ENCODE results near the gene RASIP1.

Gene RASIP1

DNA sequence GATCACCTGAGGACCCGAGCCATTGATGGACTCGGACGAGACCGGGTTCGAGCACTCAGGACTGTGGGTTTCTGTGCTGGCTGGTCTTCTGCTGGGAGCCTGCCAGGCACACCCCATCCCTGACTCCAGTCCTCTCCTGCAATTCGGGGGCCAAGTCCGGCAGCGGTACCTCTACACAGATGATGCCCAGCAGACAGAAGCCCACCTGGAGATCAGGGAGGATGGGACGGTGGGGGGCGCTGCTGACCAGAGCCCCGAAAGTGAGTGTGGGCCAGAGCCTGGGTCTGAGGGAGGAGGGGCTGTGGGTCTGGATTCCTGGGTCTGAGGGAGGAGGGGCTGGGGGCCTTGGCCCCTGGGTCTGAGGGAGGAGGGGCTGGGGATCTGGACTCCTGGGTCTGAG, 15.8 kb upstream of the RASIP1 start:
- DNase-seq (ENCODE audit: low read depth), result no peak

DNA sequence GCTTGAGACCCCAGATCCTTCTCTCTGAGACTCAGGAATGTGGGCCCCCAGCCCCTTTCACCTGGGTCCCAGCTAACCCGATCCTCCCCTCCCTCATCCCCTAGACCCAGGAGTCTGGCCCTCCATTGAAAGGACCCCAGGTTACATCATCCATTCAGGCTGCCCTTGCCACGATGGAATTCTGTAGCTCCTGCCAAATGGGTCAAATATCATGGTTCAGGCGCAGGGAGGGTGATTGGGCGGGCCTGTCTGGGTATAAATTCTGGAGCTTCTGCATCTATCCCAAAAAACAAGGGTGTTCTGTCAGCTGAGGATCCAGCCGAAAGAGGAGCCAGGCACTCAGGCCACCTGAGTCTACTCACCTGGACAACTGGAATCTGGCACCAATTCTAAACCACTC, 15.4 kb upstream of the RASIP1 start:
- no peak for DNase-seq (ENCODE audit: low read depth)

DNA sequence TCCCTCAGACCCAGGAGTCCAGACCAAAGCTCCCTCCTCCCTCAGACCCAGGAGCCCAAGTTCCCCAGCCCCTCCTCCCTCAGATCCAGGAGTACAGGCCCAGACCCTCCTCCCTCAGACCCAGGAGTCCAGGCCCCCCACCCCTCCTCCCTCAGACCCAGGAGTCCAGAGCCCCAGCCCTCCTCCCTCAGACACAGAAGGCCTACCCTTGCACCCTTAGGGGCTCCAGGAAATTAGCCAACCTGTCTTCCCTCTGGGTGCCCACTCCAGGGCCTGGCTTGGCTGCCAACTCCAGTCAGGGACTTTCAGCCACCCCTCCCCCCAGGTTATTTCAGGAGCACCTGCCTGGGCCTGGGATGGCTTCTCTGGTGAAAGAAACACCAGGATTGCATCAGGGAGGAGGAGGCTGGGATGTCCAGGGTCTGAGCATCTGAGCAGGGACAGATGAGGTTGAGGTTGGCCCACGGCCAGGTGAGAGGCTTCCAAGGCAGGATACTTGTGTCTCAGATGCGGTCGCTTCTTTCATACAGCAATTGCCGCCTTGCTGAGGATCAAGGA, 14.8 kb upstream of the RASIP1 start, which contains the start of gene FGF21:
FGF21 (plus strand) TSS at position 441 of the 558 bp plus-strand sequence. CDS start 713 bp downstream, outside the sequence.
- no peak for DNase-seq (ENCODE audit: low read depth)

DNA sequence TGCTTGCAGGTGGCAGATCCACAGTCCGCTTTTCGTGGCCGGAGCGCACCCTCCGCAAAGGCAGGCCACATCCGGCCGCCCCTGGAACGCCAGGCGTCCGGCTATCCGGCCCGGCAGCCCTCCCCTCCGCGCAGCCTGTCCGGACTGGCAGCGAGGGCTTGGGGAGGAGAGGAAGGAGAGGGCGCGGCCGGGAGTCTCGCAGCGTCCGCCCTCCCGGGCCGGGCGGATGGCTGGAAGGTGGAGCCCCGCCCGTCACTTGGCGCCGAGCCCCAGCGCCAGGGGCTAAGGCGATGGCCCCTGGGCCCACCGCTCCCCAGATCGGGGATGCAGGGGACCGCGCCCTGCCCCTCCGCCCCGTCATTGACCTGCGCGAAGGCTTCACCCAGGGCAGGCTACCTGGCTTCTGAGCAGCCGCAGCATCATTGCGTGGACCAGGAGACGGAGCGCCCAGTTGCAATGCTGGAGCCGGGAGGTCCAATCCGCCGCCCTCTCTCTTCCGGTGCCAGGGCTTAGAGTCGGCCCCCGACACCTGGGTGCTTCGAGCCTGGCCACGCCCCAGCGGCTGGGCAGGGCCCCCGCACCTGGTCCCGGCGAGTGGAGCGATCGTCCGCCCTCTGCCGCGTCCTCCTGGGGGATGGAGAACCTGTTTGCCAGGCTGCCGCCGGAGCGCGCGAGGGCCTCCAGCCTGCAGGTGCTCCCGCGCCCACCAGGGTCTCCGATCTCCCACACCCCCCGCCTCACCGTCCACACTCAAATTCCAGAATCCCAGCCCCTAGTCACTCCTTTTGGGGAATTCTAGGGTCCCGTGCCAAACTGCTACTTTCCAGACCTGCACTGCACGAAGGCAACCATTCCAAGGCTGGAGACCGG, 12.3 kb upstream of the RASIP1 start, which contains the start of gene FUT1:
FUT1 (minus strand) TSS at position 146 of the 870 bp plus-strand sequence. CDS start 1,360 bp downstream, outside the sequence.
- DNase-seq (ENCODE audit: low read depth), result no peak

DNA sequence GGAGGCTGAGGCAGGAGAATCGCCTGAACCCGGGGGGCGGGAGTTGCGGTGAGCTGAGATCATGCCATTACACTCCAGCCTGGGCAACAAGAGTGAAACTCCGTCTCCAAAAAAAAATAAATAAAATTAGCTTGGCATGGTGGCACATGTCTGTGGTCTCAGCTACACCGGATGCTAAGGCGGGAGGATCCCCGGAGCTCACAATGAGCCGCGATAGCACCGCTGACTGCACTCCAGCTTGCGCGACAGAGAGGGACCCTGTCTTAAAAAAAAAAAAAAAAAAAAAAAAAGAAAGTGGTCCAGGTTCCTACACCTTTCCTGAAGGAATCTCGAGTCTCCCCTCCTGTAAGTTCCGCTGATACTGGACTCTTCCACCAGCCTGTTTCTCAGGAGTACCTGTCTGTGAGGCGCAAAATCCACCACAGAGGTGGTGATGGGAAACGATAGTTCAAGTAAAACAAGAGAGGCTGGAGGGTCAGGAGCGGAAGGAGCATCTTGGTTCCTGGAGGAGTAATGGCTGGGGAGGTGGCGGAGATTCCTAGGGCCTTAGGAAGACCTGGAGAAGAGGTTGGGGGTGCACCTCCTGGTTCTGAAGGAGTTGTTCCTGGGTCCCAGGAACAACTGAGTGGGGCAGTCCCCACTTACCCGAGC, 11.6 kb upstream of the RASIP1 start:
- DNase-seq (ENCODE audit: low read depth), result no peak

DNA sequence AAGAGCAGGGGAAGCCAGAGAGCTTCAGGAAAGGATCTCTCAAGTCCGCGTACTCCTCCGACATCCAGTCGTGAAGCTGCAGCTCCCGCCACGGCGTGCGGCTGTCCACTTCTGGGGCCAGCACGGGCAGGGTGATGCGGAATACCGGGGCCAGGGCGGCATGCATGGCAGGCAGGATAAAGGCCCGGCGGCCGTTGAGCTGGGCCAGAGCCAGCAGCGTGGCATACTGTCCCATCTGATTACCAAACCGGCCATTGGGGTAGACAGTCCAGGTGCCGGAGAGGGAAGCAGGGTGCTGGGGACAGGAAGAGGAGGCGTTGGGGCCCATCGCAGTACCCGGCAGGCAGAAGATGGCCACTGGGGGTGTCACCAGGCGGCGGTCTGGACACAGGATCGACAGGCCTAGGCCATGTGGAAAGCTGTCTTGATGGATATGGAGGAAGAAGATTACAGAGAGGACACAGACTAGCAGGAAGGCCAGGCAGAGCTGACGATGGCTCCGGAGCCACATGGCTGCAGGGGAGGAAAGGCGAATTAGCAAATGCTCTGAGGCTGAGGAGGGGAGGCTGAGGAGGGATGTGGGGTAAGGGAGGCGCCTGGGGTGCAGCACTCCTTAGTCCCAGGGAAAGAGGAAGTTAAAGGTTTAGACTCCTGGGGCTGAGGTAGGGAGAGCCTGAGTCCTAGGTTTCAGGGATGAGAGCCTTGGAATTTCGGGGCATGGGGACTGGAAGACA, 10.5 kb upstream of the RASIP1 start:
- no peak for DNase-seq (ENCODE audit: low read depth)

DNA sequence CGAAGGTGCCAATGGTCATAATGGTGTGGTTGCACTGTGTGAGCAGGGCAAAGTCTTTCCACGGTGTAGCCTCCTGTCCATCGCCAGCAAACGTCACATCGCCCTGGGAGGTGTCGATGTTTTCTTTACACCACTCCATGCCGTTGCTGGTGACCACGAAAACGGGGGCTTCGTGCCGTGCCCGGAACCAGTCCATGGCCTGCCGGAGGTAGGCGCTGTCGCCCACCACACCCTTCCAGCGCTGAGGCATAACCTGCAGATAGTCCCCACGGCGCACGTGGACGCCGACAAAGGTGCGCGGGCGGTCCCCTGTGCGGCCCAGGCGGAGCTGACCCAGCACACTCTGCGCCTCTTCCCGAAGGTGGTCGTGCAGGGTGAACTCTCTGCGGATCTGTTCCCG, 9.9 kb upstream of the RASIP1 start:
- DNase-seq (ENCODE audit: low read depth), result no peak

DNA sequence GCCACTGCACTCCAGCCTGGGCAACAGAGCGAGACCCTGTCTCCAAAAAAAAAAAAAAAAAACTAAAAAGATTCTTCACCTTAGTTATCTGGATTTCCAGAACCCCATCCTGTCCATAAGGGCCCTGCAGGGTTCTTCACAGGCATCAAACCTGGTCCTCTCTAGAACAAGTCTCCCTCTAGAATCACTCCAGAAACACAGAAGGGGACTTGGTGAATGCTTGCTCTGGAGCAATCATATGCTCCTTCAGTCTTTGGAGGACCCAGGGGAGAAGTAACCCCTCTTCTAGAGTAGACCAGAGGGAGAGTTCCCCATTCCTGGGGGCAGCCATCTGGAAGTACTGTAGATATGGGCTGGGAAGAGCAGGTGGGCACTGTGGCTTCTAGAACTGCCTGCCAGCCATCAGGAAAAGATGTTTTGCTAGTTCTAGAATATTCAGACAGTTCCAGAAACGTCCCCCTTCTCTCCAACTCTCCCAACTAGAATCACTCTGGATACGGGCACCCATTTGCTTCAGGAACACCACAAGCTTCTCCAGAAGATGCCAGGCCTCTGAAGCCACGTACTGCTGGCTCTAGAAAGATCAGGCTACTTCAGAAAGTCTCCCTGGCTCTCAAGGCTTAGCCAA, 9.3 kb upstream of the RASIP1 start:
- DNase-seq (ENCODE audit: low read depth), result no peak

DNA sequence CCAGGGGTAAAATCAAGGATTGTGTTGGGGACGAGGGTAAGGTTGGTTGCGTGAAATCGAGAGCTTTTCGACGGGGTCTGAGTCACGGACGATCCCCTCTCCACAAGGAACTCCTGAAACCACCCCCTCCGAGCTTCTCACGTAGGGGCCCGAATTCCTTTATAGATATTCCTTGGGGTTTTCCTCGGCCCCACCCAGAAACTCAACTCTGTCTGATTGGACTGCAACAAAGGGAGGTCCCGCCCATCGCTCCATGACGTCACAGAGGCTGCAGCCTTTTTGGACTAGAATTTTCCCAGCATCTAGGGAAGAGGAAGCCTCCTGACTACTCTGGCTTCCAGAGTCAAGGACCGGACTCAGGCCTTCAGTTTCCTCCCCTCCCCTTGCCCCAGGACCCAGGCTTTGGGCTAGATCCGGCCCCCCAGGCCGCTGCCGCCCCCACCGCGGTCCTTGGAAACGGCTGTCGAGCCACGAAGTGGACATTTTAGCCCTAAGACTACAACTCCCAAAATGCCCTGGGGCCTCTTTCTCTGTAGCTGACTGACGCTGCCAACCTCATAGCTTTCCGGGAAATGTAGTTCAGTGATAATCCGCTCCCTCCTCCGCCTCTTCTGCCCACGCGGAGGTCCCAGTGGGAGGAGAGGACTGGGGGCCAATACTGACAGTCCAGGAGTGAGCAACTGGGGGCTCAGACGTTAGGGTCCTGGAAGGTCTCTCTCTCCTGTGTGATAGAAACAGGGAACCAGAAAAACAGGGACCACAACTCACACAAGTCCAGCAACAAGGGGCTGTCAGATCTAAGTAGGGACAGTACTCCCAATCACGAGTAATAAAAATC, 6.5 kb upstream of the RASIP1 start, which contains the start of gene IZUMO1:
IZUMO1 (minus strand) TSS at position 172 of the 838 bp plus-strand sequence. CDS start 1,050 bp downstream, outside the sequence.
- peak; percentile 26 for DNase-seq (ENCODE audit: low read depth)

DNA sequence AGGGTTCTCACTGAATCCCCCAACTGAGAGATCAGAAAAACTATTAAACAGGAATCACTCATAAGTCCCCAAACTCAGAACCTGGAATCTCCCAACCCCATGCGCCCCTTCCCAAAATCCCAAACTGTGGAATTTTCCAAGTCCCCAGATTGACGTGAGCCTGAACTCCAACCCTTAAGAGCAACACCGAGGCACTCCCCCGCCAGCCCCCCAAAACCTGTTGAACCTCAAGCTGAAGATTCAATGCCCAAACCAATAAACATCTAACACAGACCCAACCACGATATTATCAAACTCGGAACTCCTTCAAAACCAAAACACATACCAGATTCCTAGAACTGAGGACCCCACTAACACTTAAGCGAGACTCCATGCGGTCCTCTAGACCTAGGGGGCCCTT, 5.7 kb upstream of the RASIP1 start:
- no peak for DNase-seq (ENCODE audit: low read depth)

DNA sequence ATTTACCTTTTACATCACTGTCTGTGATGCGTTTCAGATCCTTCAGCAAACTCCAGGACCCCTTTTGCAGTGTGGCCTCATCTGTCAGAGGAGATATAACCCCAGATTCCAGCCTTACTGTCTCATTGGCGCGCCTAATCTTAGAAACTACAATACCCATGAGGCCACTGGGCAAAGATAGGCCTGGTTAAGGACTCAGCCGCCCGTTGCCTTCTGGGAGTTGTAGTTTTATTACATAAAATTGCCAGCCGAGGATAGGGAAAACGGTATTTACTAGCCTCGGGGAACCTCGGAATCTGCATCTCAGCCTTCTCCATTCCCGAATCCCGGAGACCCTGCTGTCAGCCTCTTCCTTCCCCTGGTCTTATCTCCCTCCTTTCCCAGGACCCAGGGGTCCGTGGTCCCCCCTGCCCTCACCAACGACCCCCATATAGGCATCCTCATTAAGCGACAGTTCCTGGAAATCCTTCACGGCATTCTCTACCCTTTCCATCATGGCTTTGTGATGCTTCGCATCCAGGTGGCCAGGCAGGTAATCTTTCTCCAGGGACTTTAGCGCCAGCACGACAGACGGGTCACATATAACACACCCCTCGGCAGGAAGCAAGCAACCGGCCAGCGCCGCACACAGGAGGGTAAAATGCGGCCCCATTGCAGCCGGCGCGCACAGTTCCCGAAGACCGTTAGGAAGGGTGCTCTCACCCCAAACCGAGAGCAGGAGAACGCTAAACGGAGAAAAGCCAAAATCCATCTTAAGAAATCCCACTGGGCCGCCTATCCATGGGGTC, 5.0 kb upstream of the RASIP1 start:
- peak; percentile 28 for DNase-seq (ENCODE audit: low read depth)

DNA sequence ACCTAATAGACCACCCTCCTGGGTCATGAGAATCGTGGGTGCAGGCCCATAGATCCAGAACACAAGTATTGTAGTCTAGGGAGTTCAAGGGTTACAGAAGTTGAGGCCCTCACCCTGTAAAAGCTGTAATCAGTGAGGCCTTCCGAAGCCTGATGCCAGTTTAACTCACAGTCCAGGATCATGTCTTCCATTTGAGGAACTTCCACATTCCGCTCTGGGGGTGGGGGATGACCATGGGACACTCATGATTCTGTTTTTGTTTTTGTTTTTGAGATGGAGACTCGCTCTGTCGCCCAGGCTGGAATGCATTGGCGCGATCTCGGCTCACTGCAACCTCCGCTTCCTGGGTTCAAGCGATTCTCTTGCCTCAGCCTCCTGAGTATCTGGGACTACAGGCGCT, 1.7 kb upstream of the RASIP1 start:
- no peak for DNase-seq (ENCODE audit: low read depth)

DNA sequence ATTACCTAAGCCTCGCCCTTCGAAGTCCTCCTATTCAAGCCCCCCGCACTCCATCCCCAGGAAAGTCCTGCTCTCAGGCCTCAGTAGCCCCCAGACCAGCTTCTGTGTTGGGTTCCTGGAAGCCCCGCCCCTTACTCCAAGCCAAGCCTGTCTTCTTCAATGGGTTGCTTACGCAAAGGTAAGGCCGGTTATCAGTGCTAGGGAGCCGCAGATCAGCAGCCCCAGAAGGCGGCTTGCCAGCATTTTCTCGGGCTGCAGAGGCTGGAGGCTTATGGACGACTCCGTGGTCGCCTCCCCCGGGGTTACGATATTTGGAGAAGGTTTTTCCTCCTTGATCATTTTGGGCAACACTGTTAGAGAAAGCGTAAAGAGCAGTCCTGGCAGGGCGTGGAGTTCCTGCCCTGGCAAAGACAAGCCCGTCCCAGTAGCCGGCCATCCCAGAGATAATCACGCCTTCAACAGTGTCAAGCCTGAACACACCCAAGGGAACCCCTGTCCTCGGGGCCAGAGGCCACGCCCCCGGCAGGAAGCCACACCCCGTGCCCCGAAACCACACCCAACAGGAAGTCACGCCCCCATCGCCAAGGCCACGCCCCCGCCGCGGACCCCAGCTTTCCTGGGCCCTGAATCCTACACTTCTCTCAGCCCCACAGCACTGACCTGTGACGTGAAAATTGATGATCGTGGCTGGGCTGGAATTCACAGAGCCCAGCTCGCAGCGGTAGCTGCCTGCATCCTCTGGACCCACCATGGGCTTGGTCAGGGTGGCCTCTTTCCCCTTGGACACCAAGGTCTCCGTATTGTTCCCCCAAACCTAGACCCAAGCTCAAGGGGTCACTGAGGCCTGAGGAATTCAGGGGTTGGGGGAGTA, 954 bp upstream of the RASIP1 start:
- DNase-seq (ENCODE audit: low read depth), result no peak

DNA sequence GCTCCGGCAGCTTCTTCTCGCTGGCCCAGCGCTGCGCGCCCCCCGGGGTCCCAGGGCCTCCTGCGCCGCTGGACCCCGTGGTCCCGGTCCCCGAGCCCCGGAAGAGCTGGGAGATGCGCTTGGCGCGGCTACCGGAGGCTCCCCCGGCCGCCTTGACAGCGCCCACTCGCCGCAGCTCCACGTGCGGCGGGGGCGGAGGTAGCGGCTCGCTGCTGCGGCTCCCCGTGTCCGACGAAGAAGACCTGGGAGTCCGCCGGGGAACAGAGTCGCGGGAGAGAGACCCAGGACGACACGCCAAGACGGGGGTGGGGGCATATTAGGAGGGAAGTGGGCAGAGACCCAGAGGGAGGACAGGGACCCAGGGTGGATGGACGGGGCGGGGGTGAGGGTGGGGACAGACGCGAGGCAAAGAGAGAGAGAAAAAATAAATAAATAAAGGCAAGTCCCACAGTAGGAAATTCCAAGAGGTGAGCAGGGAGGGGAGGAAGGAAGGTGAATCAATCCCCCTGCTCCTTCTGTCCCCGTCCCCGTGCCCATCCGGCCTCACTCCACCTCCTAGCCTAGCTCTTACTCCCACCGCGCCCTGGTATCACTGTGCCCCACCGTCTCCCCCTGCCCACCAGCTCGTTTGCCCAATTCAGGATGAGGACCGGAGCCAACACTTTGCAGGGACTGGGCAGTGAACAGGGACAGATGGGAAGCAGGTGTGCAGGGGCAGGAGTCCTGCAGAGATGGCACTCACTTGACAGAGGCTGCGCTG, 826 bp downstream of the RASIP1 start:
- DNase-seq (ENCODE audit: low read depth), result no peak

DNA sequence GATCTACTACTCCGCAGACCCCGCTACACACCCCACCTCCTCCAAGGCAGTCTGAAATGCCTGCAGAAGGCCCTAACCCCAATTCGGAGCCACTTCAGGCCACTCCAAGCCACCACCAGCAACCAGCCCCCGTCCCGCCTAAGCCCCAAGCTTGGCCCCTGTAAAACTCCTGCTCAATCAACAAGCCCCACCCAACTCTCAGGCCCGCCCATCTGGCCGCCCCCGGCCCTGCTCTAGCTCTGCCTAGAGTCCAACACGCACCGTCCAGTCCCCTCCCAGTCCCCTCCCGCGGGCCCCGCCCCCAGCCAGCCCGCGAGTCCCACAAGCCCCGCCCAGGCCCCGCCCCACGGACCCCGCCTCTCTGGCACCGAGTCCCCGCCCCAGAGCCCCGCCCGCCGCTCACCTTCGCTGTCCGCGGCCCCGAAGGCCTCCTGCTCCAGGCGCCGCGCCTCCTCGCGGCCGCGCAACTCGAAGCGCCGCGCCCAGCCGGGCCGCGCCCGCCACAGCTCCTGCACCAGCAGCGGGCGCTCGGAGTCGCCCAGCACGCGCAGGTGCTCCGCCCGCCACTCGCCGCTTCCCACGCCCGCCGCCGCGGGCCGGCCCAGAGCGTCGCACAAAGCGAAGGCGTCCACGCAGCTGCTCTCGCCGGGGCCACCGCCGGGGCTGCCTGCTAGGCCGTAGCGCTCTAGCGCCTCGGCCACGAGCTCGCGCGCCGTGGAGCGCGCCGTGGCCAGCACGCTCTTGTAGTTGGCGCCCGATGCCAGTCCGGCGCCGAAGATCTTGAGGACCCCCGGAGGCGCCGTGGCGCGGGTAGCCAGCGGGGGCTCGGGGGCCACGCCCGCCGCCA, 1.6 kb downstream of the RASIP1 start:
- peak; percentile 89 for DNase-seq (ENCODE audit: low read depth)

DNA sequence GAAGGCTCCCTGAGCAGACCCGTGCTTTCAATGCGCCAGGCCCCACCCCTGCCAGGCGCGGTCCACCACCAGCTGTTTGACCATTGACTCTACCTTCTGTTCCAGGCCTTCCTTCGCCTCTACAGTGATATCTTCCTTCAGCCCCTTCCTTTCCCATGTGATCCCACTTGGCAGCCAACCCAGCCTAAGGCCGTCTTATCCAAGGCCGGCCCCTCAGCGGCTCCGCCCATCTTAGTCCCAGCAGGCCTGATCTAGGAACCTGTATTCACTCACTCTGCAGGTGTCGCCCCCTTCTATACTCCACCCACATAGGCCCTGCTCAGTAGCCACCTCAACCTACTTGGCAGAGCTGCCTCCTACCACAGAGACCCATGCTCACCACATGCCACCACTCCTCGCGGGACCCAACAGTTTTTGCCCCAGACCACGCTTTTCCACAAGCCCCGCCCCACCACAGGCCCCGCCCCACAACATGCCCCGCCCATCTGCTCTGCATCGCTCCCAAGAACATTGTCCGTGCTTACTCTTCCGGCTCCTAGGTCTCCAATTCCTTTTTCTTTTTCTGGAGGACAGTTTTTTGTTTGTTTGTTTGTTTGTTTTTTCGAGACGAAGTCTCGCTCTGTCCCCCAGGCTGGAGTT, 2.9 kb downstream of the RASIP1 start:
- no peak for DNase-seq (ENCODE audit: low read depth)

All from stimulated activated CD8-positive, alpha-beta memory T cell treated with anti-CD3 and anti-CD28 coated beads, Interleukin-4, amount 100 ng/mL, for 24 hours (primary cell).